Glutamatergic neuron (in vitro differentiated cells): ENCODE measurements around the gene FAM217B. TPM values are rescaled to one million over a fixed set of nuclear protein-coding genes. Genes with fewer than 3 reads are reported as not detected.

Experiments
- DNase-seq: peaks from one replicate; pipeline ENCODE4 v3.0.0; 2022
- H3K27ac Mint-ChIP-seq: one replicate; pipeline ENCODE4 v1.8.0; 2020; ENCODE audit warnings: mild to moderate bottlenecking, mixed read lengths, inconsistent platforms; ENCODE audit not compliant: unreplicated experiment
- H3K27me3 Mint-ChIP-seq: one replicate; pipeline ENCODE4 v1.8.0; 2020; ENCODE audit warnings: mild to moderate bottlenecking, moderate library complexity, mixed read lengths, inconsistent platforms; ENCODE audit not compliant: unreplicated experiment
- H3K36me3 Mint-ChIP-seq: one replicate; pipeline ENCODE4 v1.8.0; 2020; ENCODE audit warnings: mild to moderate bottlenecking, mixed read lengths, inconsistent platforms; ENCODE audit not compliant: unreplicated experiment
- H3K4me1 Mint-ChIP-seq: one replicate; pipeline ENCODE4 v1.8.0; 2020; ENCODE audit warnings: mild to moderate bottlenecking, low read depth, mixed read lengths, inconsistent platforms; ENCODE audit not compliant: unreplicated experiment
- H3K4me3 Mint-ChIP-seq: one replicate; pipeline ENCODE4 v1.8.0; 2020; ENCODE audit warnings: mild to moderate bottlenecking, mixed read lengths, inconsistent platforms; ENCODE audit not compliant: unreplicated experiment
- H3K9me3 Mint-ChIP-seq: one replicate; pipeline ENCODE4 v1.8.0; 2020; ENCODE audit warnings: mild to moderate bottlenecking, moderate library complexity, mixed read lengths, inconsistent platforms; ENCODE audit not compliant: unreplicated experiment
- CTCF ChIP-seq: fragments of 200-600 bp; sonication (generic); IDR thresholded peaks from one replicate; pipeline ENCODE4 v1.5.0; 2021; ENCODE audit not compliant: partially characterized antibody, unreplicated experiment
- total RNA-seq: library from RNA; stranded (reverse); fragmentation: NEBNext Ultra II Directional; extraction: Animal tissue kit (Norgen Biotek cat#: 25700); gene quantifications from one replicate; pipeline ENCODE4 v1.2.1, GENCODE V29; 2021; ENCODE audit not compliant: unreplicated experiment

The FAM217B gene
- total RNA-seq, 1 donor from 2014 or later, result 14.8 TPM

GRCh38 chr20:59958123-59958522 lies 17.9 kb downstream of the FAM217B start, which contains the start of gene CDH26:
Gene CDH26, plus strand, starts transcription at chr20:59958423. Its CDS starts 304 bp downstream, at chr20:59958727.
- Mint-ChIP-seq H3K27ac (no peak within 1 kb of the TSS), H3K4me1 (no peaks in the 10 kb centered on the region), H3K27me3 (no peaks in the 10 kb centered on the region), H3K36me3 (no peaks in the 10 kb centered on the region), H3K4me3 (no peak within 1 kb of the TSS), H3K9me3 (no peaks in the 10 kb centered on the region)
- DNase-seq, result no peak
- TF ChIP-seq CTCF, result no peak

GRCh38 chr20:59958626-59959025 lies 18.4 kb downstream of the FAM217B start:
- Mint-ChIP-seq H3K27ac (no peak overlapping the region), H3K27me3 (no peaks in the 10 kb centered on the region), H3K4me3 (no peak overlapping the region), H3K9me3 (no peaks in the 10 kb centered on the region), H3K36me3 (no peaks in the 10 kb centered on the region), H3K4me1 (no peaks in the 10 kb centered on the region)
- TF ChIP-seq CTCF, result no peak
- no peak for DNase-seq

GRCh38 chr20:59961423-59961822 lies 21.2 kb downstream of the FAM217B start:
- Mint-ChIP-seq H3K9me3 (no peaks in the 10 kb centered on the region), H3K27me3 (no peaks in the 10 kb centered on the region), H3K36me3 (no peaks in the 10 kb centered on the region), H3K27ac (no peak overlapping the region), H3K4me1 (peaks cover 10% of the 10 kb centered on the region), H3K4me3 (no peak overlapping the region)
- no peak for DNase-seq
- TF ChIP-seq CTCF, result no peak

GRCh38 chr20:59962155-59962554 lies 22.0 kb downstream of the FAM217B start:
- no peaks in the 10 kb centered on the region for H3K9me3 Mint-ChIP-seq
- peaks cover 10% of the 10 kb centered on the region for H3K4me1 Mint-ChIP-seq
- H3K36me3 Mint-ChIP-seq, result no peaks in the 10 kb centered on the region
- no peak overlapping the region for H3K4me3 Mint-ChIP-seq
- no peak for DNase-seq
- no peak overlapping the region for H3K27ac Mint-ChIP-seq
- no peak for TF ChIP-seq CTCF
- no peaks in the 10 kb centered on the region for H3K27me3 Mint-ChIP-seq

- H3K27me3 Mint-ChIP-seq, result no peaks in the 10 kb centered on the region
- H3K36me3 Mint-ChIP-seq, result no peaks in the 10 kb centered on the region
These were observed 26.2 kb downstream of the FAM217B start for GRCh38 chr20:59966428-59966827.

More at GRCh38 chr20:59966428-59966827, 26.2 kb downstream of the FAM217B start:
- H3K27ac Mint-ChIP-seq, result no peak overlapping the region
- no peak for TF ChIP-seq CTCF
- H3K4me1 Mint-ChIP-seq, result peaks cover 10% of the 10 kb centered on the region
- no peak for DNase-seq
- no peaks in the 10 kb centered on the region for H3K9me3 Mint-ChIP-seq
- H3K4me3 Mint-ChIP-seq, result no peak overlapping the region
